ENCODE results near the gene PRRC2A. TPM values are rescaled to one million over a fixed set of nuclear protein-coding genes. Genes with fewer than 3 reads are reported as not detected.
A peak's percentile ranks its signal among the peaks of the same experiment; 100 is the strongest.

Gene PRRC2A
- 100 to 1,000 TPM in 2 of 4 donors, 10 to 100 TPM in 2; 68.8 to 138 (median 89.2) TPM for total RNA-seq

- peaks cover 15 to 32% (median 24%) of the 10 kb centered on the region in 4 donors for H3K4me1 ChIP-seq
- TF ChIP-seq EP300 (IDR thresholded peaks at IDR 0.05) (no peak), POLR2AphosphoS5 (IDR thresholded peaks at IDR 0.05) (peak; percentile 36 to 71), POLR2A (IDR thresholded peaks at IDR 0.05; ENCODE audit: low read depth) (peak; percentile 91)
- TF ChIP-seq, protein P1, sequence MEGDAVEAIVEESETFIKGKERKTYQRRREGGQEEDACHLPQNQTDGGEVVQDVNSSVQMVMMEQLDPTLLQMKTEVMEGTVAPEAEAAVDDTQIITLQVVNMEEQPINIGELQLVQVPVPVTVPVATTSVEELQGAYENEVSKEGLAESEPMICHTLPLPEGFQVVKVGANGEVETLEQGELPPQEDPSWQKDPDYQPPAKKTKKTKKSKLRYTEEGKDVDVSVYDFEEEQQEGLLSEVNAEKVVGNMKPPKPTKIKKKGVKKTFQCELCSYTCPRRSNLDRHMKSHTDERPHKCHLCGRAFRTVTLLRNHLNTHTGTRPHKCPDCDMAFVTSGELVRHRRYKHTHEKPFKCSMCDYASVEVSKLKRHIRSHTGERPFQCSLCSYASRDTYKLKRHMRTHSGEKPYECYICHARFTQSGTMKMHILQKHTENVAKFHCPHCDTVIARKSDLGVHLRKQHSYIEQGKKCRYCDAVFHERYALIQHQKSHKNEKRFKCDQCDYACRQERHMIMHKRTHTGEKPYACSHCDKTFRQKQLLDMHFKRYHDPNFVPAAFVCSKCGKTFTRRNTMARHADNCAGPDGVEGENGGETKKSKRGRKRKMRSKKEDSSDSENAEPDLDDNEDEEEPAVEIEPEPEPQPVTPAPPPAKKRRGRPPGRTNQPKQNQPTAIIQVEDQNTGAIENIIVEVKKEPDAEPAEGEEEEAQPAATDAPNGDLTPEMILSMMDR (IDR thresholded peaks at IDR 0.05) = no peak
- peaks cover 23 to 33% (median 29%) of the 10 kb centered on the region in 4 donors for H3K36me3 ChIP-seq
- H3K27me3 ChIP-seq = no peaks in the 10 kb centered on the region
- 0% methylated on average over 25 of the region's 67 CpGs for WGBS
- H3K27ac ChIP-seq (replicated peaks in 1 of 4) = peak within 1 kb of the TSS; percentile 92 to 99 (median 96)
- intact Hi-C loops (cut with DNase I) = no loop called here
- peak within 1 kb of the TSS; percentile 69 to 88 (median 77) for H3K4me3 ChIP-seq
- no peaks in the 10 kb centered on the region for H3K9me3 ChIP-seq
- DNase-seq (ENCODE audit: extremely low spot score) = peak; percentile 94
Observed at GRCh38 chr6:31620586-31621319, at the start of gene PRRC2A. Gene PRRC2A, plus strand, starts transcription at chr6:31620715. Its CDS starts 2,075 bp downstream, at chr6:31622790.

GRCh38 chr6:31572041-31572911, 48.2 kb upstream of the PRRC2A start, which contains the start of gene LTA:
Gene LTA, plus strand, starts transcription at chr6:31572289. Its CDS starts 454 bp downstream, at chr6:31572743.
- H3K4me3 ChIP-seq = no peak within 1 kb of the TSS
- DNase-seq (ENCODE audit: extremely low spot score) = no peak
- 88% methylated on average over 27 of the region's 27 CpGs for WGBS
- H3K36me3 ChIP-seq = no peaks in the 10 kb centered on the region
- no peaks in the 10 kb centered on the region for H3K9me3 ChIP-seq
- H3K4me1 ChIP-seq = peaks cover 0 to 3% (median 0%) of the 10 kb centered on the region in 4 donors
- no peak within 1 kb of the TSS for H3K27ac ChIP-seq (replicated peaks in 1 of 4)
- peaks cover 0 to 54% (median 2%) of the 10 kb centered on the region in 4 donors for H3K27me3 ChIP-seq
- TF ChIP-seq, protein P1 (IDR thresholded peaks at IDR 0.05) = no peak
- TF ChIP-seq POLR2A (IDR thresholded peaks at IDR 0.05; ENCODE audit: low read depth) = no peak
- no peak for TF ChIP-seq POLR2AphosphoS5 (IDR thresholded peaks at IDR 0.05)
- TF ChIP-seq EP300 (IDR thresholded peaks at IDR 0.05) = no peak
- intact Hi-C loops (cut with DNase I) = no loop called here

DNA sequence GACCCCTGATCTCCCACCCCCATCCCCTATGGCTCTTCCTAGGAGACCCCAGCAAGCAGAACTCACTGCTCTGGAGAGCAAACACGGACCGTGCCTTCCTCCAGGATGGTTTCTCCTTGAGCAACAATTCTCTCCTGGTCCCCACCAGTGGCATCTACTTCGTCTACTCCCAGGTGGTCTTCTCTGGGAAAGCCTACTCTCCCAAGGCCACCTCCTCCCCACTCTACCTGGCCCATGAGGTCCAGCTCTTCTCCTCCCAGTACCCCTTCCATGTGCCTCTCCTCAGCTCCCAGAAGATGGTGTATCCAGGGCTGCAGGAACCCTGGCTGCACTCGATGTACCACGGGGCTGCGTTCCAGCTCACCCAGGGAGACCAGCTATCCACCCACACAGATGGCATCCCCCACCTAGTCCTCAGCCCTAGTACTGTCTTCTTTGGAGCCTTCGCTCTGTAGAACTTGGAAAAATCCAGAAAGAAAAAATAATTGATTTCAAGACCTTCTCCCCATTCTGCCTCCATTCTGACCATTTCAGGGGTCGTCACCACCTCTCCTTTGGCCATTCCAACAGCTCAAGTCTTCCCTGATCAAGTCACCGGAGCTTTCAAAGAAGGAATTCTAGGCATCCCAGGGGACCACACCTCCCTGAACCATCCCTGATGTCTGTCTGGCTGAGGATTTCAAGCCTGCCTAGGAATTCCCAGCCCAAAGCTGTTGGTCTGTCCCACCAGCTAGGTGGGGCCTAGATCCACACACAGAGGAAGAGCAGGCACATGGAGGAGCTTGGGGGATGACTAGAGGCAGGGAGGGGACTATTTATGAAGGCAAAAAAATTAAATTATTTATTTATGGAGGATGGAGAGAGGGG, 47.0 kb upstream of the PRRC2A start:
- Histone ChIP-seq H3K36me3 (no peaks in the 10 kb centered on the region), H3K27ac (replicated peaks in 1 of 4) (no peak overlapping the region), H3K4me1 (peaks cover 0 to 3% (median 0%) of the 10 kb centered on the region in 4 donors), H3K9me3 (no peaks in the 10 kb centered on the region), H3K27me3 (peaks cover 0 to 42% (median 0%) of the 10 kb centered on the region in 4 donors), H3K4me3 (no peak overlapping the region)
- no peak for TF ChIP-seq POLR2A (IDR thresholded peaks at IDR 0.05; ENCODE audit: low read depth)
- TF ChIP-seq, protein P1 (IDR thresholded peaks at IDR 0.05) = no peak
- no peak for TF ChIP-seq EP300 (IDR thresholded peaks at IDR 0.05)
- no peak for TF ChIP-seq POLR2AphosphoS5 (IDR thresholded peaks at IDR 0.05)
- no peak for DNase-seq (ENCODE audit: extremely low spot score)
- intact Hi-C loops (cut with DNase I) = no loop called here
- 89% methylated on average over 9 of the region's 9 CpGs for WGBS

All from esophagus muscularis mucosa (tissue), 4 donors.